Endothelial cell of umbilical vein (primary cell): ENCODE measurements around the gene CTU2. TPM values are rescaled to one million over a fixed set of nuclear protein-coding genes. Genes with fewer than 3 reads are reported as not detected.

Source experiments
- BruUV-seq: library from RNA; stranded (reverse); fragments of 400-500 nt; replicated peaks from 2 replicates; lab custom pipeline; 2021; lab: Mats Ljungman, UMichigan
- CTCF ChIA-PET: fragments of 300-600, 350-600 bp; sonication (Branson Sonifier 250); formaldehyde crosslinking; loops from one replicate; lab custom pipeline; 2021; ENCODE audit warnings: antibody characterized with exemption, inconsistent platforms; lab: Charles Lee
- POLR2A ChIA-PET: fragments of 300-600, 350-600 bp; sonication (Branson Sonifier 250); formaldehyde crosslinking; loops from one replicate; lab custom pipeline; 2021; ENCODE audit warnings: antibody characterized with exemption, inconsistent platforms; lab: Charles Lee
- DNase-seq: peaks from one replicate; pipeline ENCODE4 v3.0.0-alpha.2; 2011; ENCODE audit warnings: low read depth, low spot score
- FAIRE-seq: peaks from 2 replicates; lab custom pipeline; 2011; peaks lifted over from hg19 to GRCh38; lab: Jason Lieb, UNC
- H2AFZ ChIP-seq: 2 replicates; pipeline ENCODE4 v1.6.0; 2012; ENCODE audit warnings: low read depth, low read length, control low read depth, inconsistent platforms
- H3K27ac ChIP-seq: 2 replicates; pipeline ENCODE4 v1.5.1; 2011; ENCODE audit warnings: low read depth, mild to moderate bottlenecking, control low read depth, low read length, moderate library complexity; ENCODE audit not compliant: insufficient read depth
- H3K27me3 ChIP-seq, 2 experiments: 2 replicates each; pipeline versions ENCODE4 v1.6.0 to v1.6.1; 2011; ENCODE audit warnings: low read length in 2 of 2, mixed read lengths in 1 of 2; ENCODE audit not compliant: control insufficient read depth in 2 of 2, insufficient read depth in 2 of 2
- H3K36me3 ChIP-seq, 2 experiments: 2 replicates in 1 of 2; 3 replicates in 1 of 2; pipeline ENCODE4 v1.5.1; 2011; ENCODE audit warnings: low read length in 2 of 2, mild to moderate bottlenecking in 1 of 2, moderate library complexity in 1 of 2; ENCODE audit not compliant: control insufficient read depth in 2 of 2, insufficient read depth in 2 of 2; ENCODE audit errors: extremely low read depth in 1 of 2
- H3K4me1 ChIP-seq: 3 replicates; pipeline ENCODE4 v1.5.1; 2011; ENCODE audit warnings: mild to moderate bottlenecking, low read length; ENCODE audit not compliant: control insufficient read depth, insufficient read depth; ENCODE audit errors: extremely low read depth
- H3K4me2 ChIP-seq: 2 replicates; pipeline ENCODE4 v1.6.1; 2011; ENCODE audit warnings: low read length, control low read depth, mixed read lengths; ENCODE audit not compliant: insufficient read depth
- H3K4me3 ChIP-seq, 3 experiments: fragments of 200-600 bp in 1 of 3; sonication (generic), shearing (Covaris generic) in 1 of 3; replicated peaks in 1 of 3; 2 replicates each; pipeline ENCODE4 v1.5.1; 2011 to 2016; ENCODE audit warnings: control low read depth in 3 of 3, low read length in 3 of 3, mild to moderate bottlenecking in 2 of 3, inconsistent platforms in 1 of 3, low read depth in 1 of 3, moderate library complexity in 1 of 3; ENCODE audit not compliant: insufficient read depth in 1 of 3
- H3K79me2 ChIP-seq: 2 replicates; pipeline ENCODE4 v1.6.0; 2012; ENCODE audit warnings: low read length, inconsistent platforms; ENCODE audit not compliant: control insufficient read depth, insufficient read depth
- H3K9ac ChIP-seq: replicated peaks from 2 replicates; pipeline ENCODE3; 2011; ENCODE audit warnings: low read length, control low read depth; ENCODE audit not compliant: insufficient read depth; ENCODE audit errors: extremely low read depth
- H3K9me1 ChIP-seq: replicated peaks from 3 replicates; pipeline ENCODE4 v1.6.0; 2011; ENCODE audit warnings: mild to moderate bottlenecking, low read length; ENCODE audit not compliant: control insufficient read depth, insufficient read depth; ENCODE audit errors: extremely low read depth
- H3K9me3 ChIP-seq: replicated peaks from 2 replicates; pipeline ENCODE4 v1.5.1; 2012; ENCODE audit warnings: low read length, inconsistent platforms; ENCODE audit not compliant: control insufficient read depth, insufficient read depth
- H4K20me1 ChIP-seq: replicated peaks from 2 replicates; pipeline ENCODE3; 2011; ENCODE audit warnings: mild to moderate bottlenecking, low read length; ENCODE audit not compliant: control insufficient read depth, insufficient read depth; ENCODE audit errors: extremely low read depth
- CTCF ChIP-seq, 2 donors: IDR thresholded peaks; 1 replicate in 1 of 2; 2 replicates in 1 of 2; pipeline ENCODE4 v1.5.1; 2011; ENCODE audit warnings: low read length in 2 of 2, mild to moderate bottlenecking in 2 of 2, moderate library complexity in 2 of 2, control low read depth in 1 of 2, inconsistent platforms in 1 of 2, low read depth in 1 of 2; ENCODE audit not compliant: insufficient read depth in 1 of 2; ENCODE audit errors: extremely low read depth in 1 of 2
- EZH2 ChIP-seq: IDR thresholded peaks from 2 replicates; pipeline ENCODE4 v1.6.1; 2012; ENCODE audit warnings: borderline replicate concordance, low read depth, mild to moderate bottlenecking, moderate library complexity, low read length, inconsistent platforms; ENCODE audit not compliant: severe bottlenecking
- FOS ChIP-seq: IDR thresholded peaks from 2 replicates; pipeline ENCODE4 v1.6.1; 2011; ENCODE audit warnings: mild to moderate bottlenecking, low read length, moderate library complexity, borderline replicate concordance; ENCODE audit not compliant: insufficient read depth
- GATA2 ChIP-seq: IDR thresholded peaks from 2 replicates; pipeline ENCODE4 v1.7.0; 2011; ENCODE audit warnings: low read depth, mild to moderate bottlenecking, moderate library complexity, mixed read lengths, low read length; ENCODE audit not compliant: insufficient read length, insufficient read depth
- JUN ChIP-seq: IDR thresholded peaks from 2 replicates; pipeline ENCODE4 v1.6.1; 2011; ENCODE audit warnings: borderline replicate concordance, low read depth; ENCODE audit not compliant: insufficient read length, insufficient read depth
- MAX ChIP-seq: IDR thresholded peaks from 2 replicates; pipeline ENCODE4 v1.6.1; 2011; ENCODE audit not compliant: insufficient read depth, insufficient read length
- MYC ChIP-seq: IDR thresholded peaks from one replicate; pipeline ENCODE4 v1.6.1; 2011; ENCODE audit warnings: mild to moderate bottlenecking, low read depth, low read length
- POLR2A ChIP-seq: IDR thresholded peaks from 2 replicates; pipeline ENCODE4 v1.6.1; 2012; ENCODE audit warnings: low read depth, mild to moderate bottlenecking, control low read depth, low read length
- POLR2AphosphoS5 ChIP-seq: IDR thresholded peaks from 2 replicates; pipeline ENCODE4 v1.6.1; 2012; ENCODE audit warnings: low read depth, mild to moderate bottlenecking, control low read depth, low read length, moderate library complexity; ENCODE audit not compliant: insufficient read depth
- dilution Hi-C: fragments of 300-500 bp; cut with MboI; formaldehyde crosslinking; loops from one replicate; pipeline ENCODE4 v1.15.0; 2019; ENCODE audit warnings: low sequenced_read_pairs; ENCODE audit not compliant: extremely low pct_ligation_motif_present
- intact Hi-C: fragments of 100-400 bp; cut with micrococcal nuclease; formaldehyde crosslinking; loops from one replicate; pipeline ENCODE4 v1.10.0; 2022
- polyA plus RNA-seq, 4 experiments: library from polyadenylated mRNA; depleted of rRNA in 3 of 4; stranded (reverse) in 3 of 4; unstranded in 1 of 4; fragments of >200 nt; gene quantifications; 2 replicates each; pipeline versions ENCODE4 v1.2.1 to v1.2.3, GENCODE V29; 2011 to 2012; ENCODE audit warnings: missing spikeins in 1 of 4
- total RNA-seq: library from RNA; stranded (reverse); gene quantifications from 2 replicates; pipeline ENCODE4 v1.2.3, GENCODE V29; 2021

CTU2 gene
- total and polyA plus RNA-seq, 2 donors (not counting 3 experiments of a cell fraction or from before 2014, with no cell fraction given): 26.1 to 33.7 TPM

GRCh38 chr16:88694221-88695087 lies 11.8 kb upstream of the CTU2 start:
- no peaks in the 10 kb centered on the region for H3K9me1 ChIP-seq
- H2AFZ ChIP-seq: no peak overlapping the region
- no peaks in the 10 kb centered on the region for H4K20me1 ChIP-seq
- no peaks in the 10 kb centered on the region for H3K9me3 ChIP-seq
- ChIA-PET POLR2A (no interaction called here), CTCF (no interaction called here)
- no peak overlapping the region for H3K27ac ChIP-seq
- no peaks in the 10 kb centered on the region for H3K4me1 ChIP-seq
- H3K27me3 ChIP-seq: no peaks in the 10 kb centered on the region
- no peak overlapping the region for H3K9ac ChIP-seq
- DNase-seq: no peak
- TF ChIP-seq GATA2 (no peak), JUN (no peak), POLR2AphosphoS5 (no peak), MYC (no peak), FOS (no peak), POLR2A (no peak), CTCF (IDR thresholded peaks at IDR 0.05; ENCODE audit: extremely low read depth in 1 of 2, insufficient read depth in 1 of 2, low read depth in 1 of 2, low read length in 2 of 2) (no peak), EZH2 (no peak), MAX (no peak)
- no peaks in the 10 kb centered on the region for H3K79me2 ChIP-seq
- FAIRE-seq: no peak
- intact Hi-C loops: no loop called here
- dilution Hi-C loops: no loop called here
- peaks cover 4 to 16% of the 10 kb centered on the region in 2 experiments for H3K36me3 ChIP-seq
- H3K4me2 ChIP-seq: no peak overlapping the region
- no TSS peak for BruUV-seq
- no peak overlapping the region for H3K4me3 ChIP-seq
